GM23248 (cell line): ENCODE measurements around the gene ITM2C. TPM values are rescaled to one million over a fixed set of nuclear protein-coding genes. Genes with fewer than 3 reads are reported as not detected.

Experiments used
- DNase-seq: peaks from one replicate; pipeline ENCODE4 v3.0.0-alpha.2; 2015
- H2AFZ ChIP-seq: fragments of 200-600 bp; sonication (generic); 2 replicates; pipeline ENCODE4 v1.6.1; 2016; ENCODE audit warnings: antibody characterized with exemption
- H3F3A ChIP-seq: fragments of 200-600 bp; sonication (generic); 2 replicates; pipeline ENCODE4 v1.6.1; 2016; ENCODE audit warnings: mild to moderate bottlenecking, antibody characterized with exemption, mixed run types; ENCODE audit not compliant: insufficient read depth
- H3K27ac ChIP-seq: fragments of 200-600 bp; sonication (generic); 2 replicates; pipeline ENCODE4 v1.5.1; 2016; ENCODE audit warnings: mild to moderate bottlenecking
- H3K27me3 ChIP-seq: fragments of 200-600 bp; sonication (generic); replicated peaks from 2 replicates; pipeline ENCODE4 v1.6.1; 2016; ENCODE audit warnings: mild to moderate bottlenecking; ENCODE audit not compliant: insufficient read depth
- H3K36me3 ChIP-seq: fragments of 200-600 bp; sonication (generic); 2 replicates; pipeline ENCODE4 v1.6.1; 2016; ENCODE audit warnings: low read depth, mild to moderate bottlenecking
- H3K4me1 ChIP-seq: fragments of 200-600 bp; sonication (generic); 2 replicates; pipeline ENCODE4 v1.6.1; 2016; ENCODE audit warnings: mild to moderate bottlenecking; ENCODE audit not compliant: insufficient read depth
- H3K4me2 ChIP-seq: fragments of 200-600 bp; sonication (generic); one replicate; pipeline ENCODE4 v1.6.1; 2016; ENCODE audit warnings: mild to moderate bottlenecking; ENCODE audit not compliant: unreplicated experiment
- H3K4me3 ChIP-seq: fragments of 200-600 bp; sonication (generic); 2 replicates; pipeline ENCODE4 v1.5.1; 2016; ENCODE audit warnings: mild to moderate bottlenecking
- H3K79me2 ChIP-seq: fragments of 200-600 bp; sonication (generic); 2 replicates; pipeline ENCODE4 v1.6.1; 2016; ENCODE audit warnings: mild to moderate bottlenecking; ENCODE audit not compliant: insufficient read depth
- H3K9ac ChIP-seq: fragments of 200-600 bp; sonication (generic); 2 replicates; pipeline ENCODE4 v1.6.1; 2016; ENCODE audit warnings: mild to moderate bottlenecking
- H3K9me2 ChIP-seq: fragments of 200-600 bp; sonication (generic); 2 replicates; pipeline ENCODE4 v1.6.1; 2016; ENCODE audit warnings: mixed run types, mild to moderate bottlenecking, moderate library complexity; ENCODE audit not compliant: insufficient read depth
- H3K9me3 ChIP-seq: fragments of 200-600 bp; sonication (generic); one replicate; pipeline ENCODE4 v1.6.1; 2017; ENCODE audit warnings: low read depth
- H4K20me1 ChIP-seq: fragments of 200-600 bp; sonication (generic); 2 replicates; pipeline ENCODE4 v1.6.0; 2016; ENCODE audit not compliant: insufficient read depth
- EZH2 ChIP-seq: fragments of 200-600 bp; sonication (generic); IDR thresholded peaks from 2 replicates; pipeline ENCODE4 v1.6.1; 2018; ENCODE audit warnings: antibody characterized with exemption, mild to moderate bottlenecking; ENCODE audit not compliant: insufficient read depth, poor library complexity, severe bottlenecking
- EZH2phosphoT487 ChIP-seq: fragments of 200-600 bp; sonication (generic); IDR thresholded peaks from 2 replicates; pipeline ENCODE4 v1.6.1; 2018; ENCODE audit warnings: antibody characterized with exemption, moderate library complexity, mild to moderate bottlenecking, low read depth; ENCODE audit not compliant: insufficient read depth
- whole genome bisulfite sequencing, 2 experiments: methylation state at CpG; one replicate each; pipeline ENCODE4 v1.1.6; 2015 to 2017; ENCODE audit warnings: low lambda C conversion rate in 2 of 2, low coverage in 1 of 2; ENCODE audit errors: missing lambda C conversion rate in 2 of 2; 5-methylcytosine and 5-hydroxymethylcytosine counted together
- in situ Hi-C: fragments of 300-500 bp; cut with MboI; formaldehyde crosslinking; loops from 2 replicates; pipeline ENCODE4 v1.15.0; 2020
- polyA plus RNA-seq: library from polyadenylated mRNA; unstranded; fragments of >200 nt; fragmentation: Nextera tagmentation; extraction: Ambion mirVana; gene quantifications from 2 replicates; pipeline ENCODE4 v1.2.1, GENCODE V29; 2016
- total RNA-seq: library from RNA; depleted of rRNA; stranded (reverse); fragments of >200 nt; shearing (Covaris generic); gene quantifications from 2 replicates; pipeline ENCODE4 v1.2.3, GENCODE V29; 2014

ITM2C gene
- total and polyA plus RNA-seq, 2 experiments from 2014 or later: 38.9 to 47.3 TPM

DNA sequence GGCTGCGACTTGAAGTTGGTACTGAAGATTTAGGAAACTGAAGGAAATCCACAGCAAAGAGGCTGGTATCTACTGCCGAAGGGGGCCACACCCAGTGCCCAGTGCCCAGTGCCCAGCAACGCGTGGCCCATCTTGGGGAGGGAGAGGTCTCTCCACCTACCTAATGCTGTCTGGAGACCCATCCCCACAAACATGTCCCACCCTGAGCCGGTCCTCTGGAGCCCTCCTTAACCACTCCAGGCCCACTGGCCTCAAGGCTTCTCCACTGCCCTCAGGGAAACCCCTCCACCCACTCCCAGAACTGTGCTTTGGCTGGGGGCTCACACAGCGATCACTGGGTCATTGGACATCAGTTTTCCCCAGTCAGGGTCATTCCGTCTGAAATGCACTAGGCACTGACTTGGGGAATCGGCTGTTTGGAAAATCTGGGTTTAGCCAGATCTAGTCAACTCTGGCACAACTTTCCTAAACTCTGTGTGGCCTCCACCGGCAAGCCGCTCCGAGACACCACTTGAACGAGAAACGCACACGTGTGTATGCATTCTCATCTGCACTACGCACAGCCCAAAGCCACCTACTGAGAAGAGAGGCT is 40.2 kb downstream of the ITM2C start:
- WGBS, 2 experiments: 64 to 65% methylated on average over 15 of the region's 15 CpGs
- H3K9me2 ChIP-seq: no peaks in the 10 kb centered on the region
- in situ Hi-C loops: no loop called here
- H2AFZ ChIP-seq: no peak overlapping the region
- no peaks in the 10 kb centered on the region for H4K20me1 ChIP-seq
- H3F3A ChIP-seq: no peaks in the 10 kb centered on the region
- H3K27me3 ChIP-seq: peaks cover 6% of the 10 kb centered on the region
- no peak overlapping the region for H3K4me3 ChIP-seq
- TF ChIP-seq EZH2phosphoT487 (no peak), EZH2 (no peak)
- H3K9me3 ChIP-seq: no peaks in the 10 kb centered on the region
- H3K9ac ChIP-seq: no peak overlapping the region
- H3K27ac ChIP-seq: no peak overlapping the region
- DNase-seq: no peak
- H3K36me3 ChIP-seq: no peaks in the 10 kb centered on the region
- peaks cover 9% of the 10 kb centered on the region; the same call in 1 of the 2 replicates for H3K4me1 ChIP-seq
- H3K79me2 ChIP-seq: no peaks in the 10 kb centered on the region
- no peak overlapping the region for H3K4me2 ChIP-seq

DNA sequence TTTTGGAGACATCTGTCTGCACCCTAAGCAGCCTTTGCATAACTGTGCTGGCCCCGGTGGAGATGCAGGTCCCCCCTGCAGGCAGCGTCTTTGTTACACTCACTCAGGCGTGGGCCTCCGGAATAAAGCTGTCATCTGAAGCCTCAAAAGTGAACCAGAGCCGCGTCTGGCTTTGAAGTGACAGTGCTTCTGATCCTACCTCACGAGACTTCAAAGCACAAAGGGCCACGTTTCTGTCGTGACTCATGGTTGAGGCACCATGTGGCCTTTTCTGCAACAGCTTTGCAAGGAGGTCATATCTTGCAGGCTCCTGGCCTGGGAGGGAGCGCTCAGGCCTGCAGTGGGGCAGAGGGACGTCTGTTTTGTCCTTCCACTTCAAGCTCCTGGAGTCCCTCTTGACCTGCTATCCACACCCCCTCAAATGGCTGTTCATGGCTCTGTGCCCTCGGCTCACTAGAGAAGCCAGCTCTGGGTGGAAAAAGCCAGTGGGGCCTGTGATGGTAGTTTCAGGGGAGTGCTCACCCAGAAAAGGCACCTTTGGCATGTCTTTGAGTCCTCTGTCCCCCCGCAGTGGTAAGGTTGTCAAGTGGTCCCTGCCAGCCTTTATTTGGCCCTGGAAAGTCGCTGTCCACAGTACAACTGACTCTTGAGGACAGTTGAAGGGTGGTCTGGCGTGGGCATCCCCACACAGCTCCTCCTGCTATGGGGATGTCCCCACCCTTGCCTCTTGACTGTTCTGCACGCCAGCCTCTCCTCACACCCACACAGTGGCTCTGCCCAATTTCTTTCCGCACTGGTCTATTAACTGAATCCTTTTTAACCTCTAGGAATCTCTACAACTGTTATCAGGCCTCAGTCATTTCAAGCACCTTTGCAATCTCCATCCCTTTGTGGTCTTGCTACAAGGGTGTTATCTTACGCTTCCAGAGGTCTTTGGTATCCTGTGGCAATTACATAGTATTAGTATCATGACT is 41.0 kb downstream of the ITM2C start:
- in situ Hi-C loops: no loop called here
- no peak overlapping the region for H3K9ac ChIP-seq
- H3K79me2 ChIP-seq: no peaks in the 10 kb centered on the region
- H3K4me3 ChIP-seq: no peak overlapping the region
- H3K4me2 ChIP-seq: no peak overlapping the region
- H3K27me3 ChIP-seq: no peaks in the 10 kb centered on the region
- no peaks in the 10 kb centered on the region for H3K9me3 ChIP-seq
- no peak for TF ChIP-seq EZH2phosphoT487
- 60 to 66% methylated on average over 18 of the region's 18 CpGs for WGBS, 2 experiments
- H3K27ac ChIP-seq: no peak overlapping the region
- no peak overlapping the region for H2AFZ ChIP-seq
- peaks cover 9% of the 10 kb centered on the region; the same call in 1 of the 2 replicates for H3K4me1 ChIP-seq
- H4K20me1 ChIP-seq: no peaks in the 10 kb centered on the region
- DNase-seq: peak; percentile 44
- H3F3A ChIP-seq: no peaks in the 10 kb centered on the region
- no peaks in the 10 kb centered on the region for H3K9me2 ChIP-seq
- H3K36me3 ChIP-seq: no peaks in the 10 kb centered on the region

DNA sequence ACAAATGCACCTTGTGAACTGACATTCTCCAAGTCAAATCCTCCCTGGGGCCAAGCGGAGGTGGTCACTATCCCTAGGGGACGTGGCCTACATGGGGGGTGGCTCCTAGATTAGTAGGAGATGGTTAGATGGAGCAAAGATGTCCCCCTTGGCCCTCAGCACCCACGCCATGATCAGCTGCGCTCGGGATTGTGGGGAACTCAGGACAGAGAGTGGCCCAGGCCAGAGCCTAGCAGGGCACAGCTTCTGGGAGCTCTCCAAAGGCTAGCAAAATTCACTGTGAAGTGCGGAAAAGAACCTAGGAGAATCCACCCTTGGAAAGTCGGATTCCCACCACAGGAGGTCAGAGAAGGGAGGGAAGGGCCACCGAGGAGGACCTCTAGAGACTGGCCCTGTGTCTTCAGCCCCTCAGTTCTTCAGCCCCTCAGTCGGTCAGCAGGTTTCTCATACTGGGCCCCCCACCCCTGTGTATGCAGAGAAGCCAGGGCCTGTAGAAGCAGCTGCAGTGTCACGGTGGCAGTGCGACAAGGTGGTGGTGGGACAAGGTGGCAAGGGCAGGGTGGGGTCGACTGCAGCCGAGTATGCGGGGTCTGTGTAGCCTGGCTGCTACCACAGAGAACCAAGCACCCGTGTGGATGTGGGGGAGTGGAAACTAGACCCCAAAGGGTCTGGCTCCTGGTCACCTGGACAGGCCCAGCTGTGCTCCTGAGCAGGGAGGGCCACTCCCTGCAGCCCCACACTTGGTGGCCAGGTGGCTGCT is 41.9 kb downstream of the ITM2C start:
- Histone ChIP-seq H3K27ac (no peak overlapping the region), H3K9me3 (no peaks in the 10 kb centered on the region), H3K36me3 (no peaks in the 10 kb centered on the region), H3K4me3 (no peak overlapping the region), H3F3A (no peaks in the 10 kb centered on the region), H3K4me1 (peaks cover 9% of the 10 kb centered on the region; the same call in 1 of the 2 replicates), H3K9me2 (no peaks in the 10 kb centered on the region), H3K27me3 (no peaks in the 10 kb centered on the region), H3K9ac (no peak overlapping the region), H2AFZ (no peak overlapping the region), H3K4me2 (no peak overlapping the region), H3K79me2 (no peaks in the 10 kb centered on the region), H4K20me1 (no peaks in the 10 kb centered on the region)
- in situ Hi-C loops: no loop called here
- TF ChIP-seq EZH2 (no peak), EZH2phosphoT487 (no peak)
- DNase-seq: no peak
- WGBS, 2 experiments: 89% methylated on average over 14 to 15 of the region's 15 CpGs

DNA sequence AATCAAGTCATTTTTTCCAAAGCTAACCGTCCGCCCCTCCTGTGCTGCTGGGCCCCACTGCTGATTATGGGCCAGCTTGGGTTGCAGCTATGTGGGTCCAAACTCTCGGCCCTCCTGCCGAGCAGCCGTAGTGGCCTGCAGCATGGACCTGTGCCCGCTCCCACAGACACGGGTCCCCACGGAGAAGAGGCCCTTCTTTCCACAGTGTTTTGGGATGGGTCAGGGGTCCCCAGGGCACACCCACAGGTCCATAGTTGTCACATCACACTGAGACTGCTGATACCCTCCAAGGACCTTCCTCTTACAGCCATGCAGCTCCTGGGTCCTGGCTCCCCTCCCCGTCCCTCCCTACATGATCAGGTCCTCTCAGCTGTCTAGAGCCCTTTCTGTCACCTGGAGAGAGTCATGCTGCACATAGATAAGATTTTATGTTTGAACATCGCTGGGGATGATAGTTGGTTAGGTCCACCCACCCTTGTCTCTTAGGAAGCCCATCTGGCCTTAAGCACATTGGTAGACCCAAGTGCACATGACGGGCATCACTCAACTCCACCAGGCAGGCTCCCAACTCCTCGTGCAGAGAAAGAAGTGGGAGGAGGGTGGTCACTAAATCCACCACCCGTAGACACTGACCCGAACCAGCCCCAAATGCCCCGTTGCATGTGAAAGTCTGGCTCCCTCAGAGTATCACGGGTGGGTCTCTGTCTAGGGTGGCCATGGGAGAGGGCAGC is 42.8 kb downstream of the ITM2C start:
- H3K9ac ChIP-seq: no peak overlapping the region
- no peak for DNase-seq
- no peaks in the 10 kb centered on the region for H3K36me3 ChIP-seq
- in situ Hi-C loops: no loop called here
- no peaks in the 10 kb centered on the region for H3K27me3 ChIP-seq
- H3K4me1 ChIP-seq: peaks cover 9% of the 10 kb centered on the region; the same call in 1 of the 2 replicates
- H3K9me2 ChIP-seq: no peaks in the 10 kb centered on the region
- no peak overlapping the region for H3K27ac ChIP-seq
- H3K4me3 ChIP-seq: no peak overlapping the region
- WGBS, 2 experiments: 89 to 93% methylated on average over 16 of the region's 16 CpGs
- H3K9me3 ChIP-seq: no peaks in the 10 kb centered on the region
- H3F3A ChIP-seq: no peaks in the 10 kb centered on the region
- no peaks in the 10 kb centered on the region for H3K79me2 ChIP-seq
- TF ChIP-seq EZH2phosphoT487 (no peak), EZH2 (no peak)
- H3K4me2 ChIP-seq: no peak overlapping the region
- no peaks in the 10 kb centered on the region for H4K20me1 ChIP-seq
- no peak overlapping the region for H2AFZ ChIP-seq
